ENCODE measurements around the gene NBEA. TPM values are rescaled to one million over a fixed set of nuclear protein-coding genes. Genes with fewer than 3 reads are reported as not detected.

Gene NBEA
- total and polyA plus RNA-seq, 2 experiments from 2014 or later = 9.1 to 29.1 TPM

GRCh38 chr13:35716729-35717128 is 774.7 kb downstream of the NBEA start:
- DNase-seq (ENCODE audit: low spot score) (no peak), ATAC-seq (no peak)
- Histone ChIP-seq H3K4me3 (no peak overlapping the region), H3K27ac (ENCODE audit: low read depth) (no peak overlapping the region), H3F3A (replicated peaks; ENCODE audit: low read depth) (no peaks in the 10 kb centered on the region), H3K4me1 (ENCODE audit: insufficient read depth) (no peaks in the 10 kb centered on the region), H3K36me3 (ENCODE audit: insufficient read depth) (no peaks in the 10 kb centered on the region), H3K79me2 (replicated peaks; ENCODE audit: insufficient read depth) (no peaks in the 10 kb centered on the region), H4K20me1 (replicated peaks; ENCODE audit: insufficient read depth) (no peaks in the 10 kb centered on the region), H3K9me2 (ENCODE audit: insufficient read depth) (0 out of 2 replicates have a peak, but pooled peaks cover 5% of the 10 kb centered on the region), H3K27me3 (ENCODE audit: insufficient read depth) (no peaks in the 10 kb centered on the region), H3K4me2 (no peak overlapping the region), H2AFZ (0 out of 2 replicates have a peak overlapping the region, but pooled peaks have one; percentile 13)
- Mint-ChIP-seq H3K4me3 (no peak overlapping the region), H3K9me3 (no peaks in the 10 kb centered on the region), H3K27ac (no peak overlapping the region), H3K27me3 (ENCODE audit: insufficient read depth, low read depth, poor library complexity) (peaks cover 4% of the 10 kb centered on the region), H3K4me1 (peaks cover 17% of the 10 kb centered on the region), H3K36me3 (ENCODE audit: low read depth) (no peaks in the 10 kb centered on the region)
- TF ChIP-seq CREB1 (CRISPR knock-in tag; IDR thresholded peaks at IDR 0.05; ENCODE audit: low read depth) (no peak), STAT1 (IDR thresholded peaks at IDR 0.05; ENCODE audit: unreplicated experiment) (no peak), EZH2 (IDR thresholded peaks at IDR 0.05; ENCODE audit: low read depth, unreplicated experiment) (no peak), POLR2AphosphoS5 (IDR thresholded peaks at IDR 0.05; ENCODE audit: low read depth) (no peak), NANOG (IDR thresholded peaks at IDR 0.05; ENCODE audit: borderline replicate concordance) (no peak)
- TF ChIP-seq, protein P1, sequence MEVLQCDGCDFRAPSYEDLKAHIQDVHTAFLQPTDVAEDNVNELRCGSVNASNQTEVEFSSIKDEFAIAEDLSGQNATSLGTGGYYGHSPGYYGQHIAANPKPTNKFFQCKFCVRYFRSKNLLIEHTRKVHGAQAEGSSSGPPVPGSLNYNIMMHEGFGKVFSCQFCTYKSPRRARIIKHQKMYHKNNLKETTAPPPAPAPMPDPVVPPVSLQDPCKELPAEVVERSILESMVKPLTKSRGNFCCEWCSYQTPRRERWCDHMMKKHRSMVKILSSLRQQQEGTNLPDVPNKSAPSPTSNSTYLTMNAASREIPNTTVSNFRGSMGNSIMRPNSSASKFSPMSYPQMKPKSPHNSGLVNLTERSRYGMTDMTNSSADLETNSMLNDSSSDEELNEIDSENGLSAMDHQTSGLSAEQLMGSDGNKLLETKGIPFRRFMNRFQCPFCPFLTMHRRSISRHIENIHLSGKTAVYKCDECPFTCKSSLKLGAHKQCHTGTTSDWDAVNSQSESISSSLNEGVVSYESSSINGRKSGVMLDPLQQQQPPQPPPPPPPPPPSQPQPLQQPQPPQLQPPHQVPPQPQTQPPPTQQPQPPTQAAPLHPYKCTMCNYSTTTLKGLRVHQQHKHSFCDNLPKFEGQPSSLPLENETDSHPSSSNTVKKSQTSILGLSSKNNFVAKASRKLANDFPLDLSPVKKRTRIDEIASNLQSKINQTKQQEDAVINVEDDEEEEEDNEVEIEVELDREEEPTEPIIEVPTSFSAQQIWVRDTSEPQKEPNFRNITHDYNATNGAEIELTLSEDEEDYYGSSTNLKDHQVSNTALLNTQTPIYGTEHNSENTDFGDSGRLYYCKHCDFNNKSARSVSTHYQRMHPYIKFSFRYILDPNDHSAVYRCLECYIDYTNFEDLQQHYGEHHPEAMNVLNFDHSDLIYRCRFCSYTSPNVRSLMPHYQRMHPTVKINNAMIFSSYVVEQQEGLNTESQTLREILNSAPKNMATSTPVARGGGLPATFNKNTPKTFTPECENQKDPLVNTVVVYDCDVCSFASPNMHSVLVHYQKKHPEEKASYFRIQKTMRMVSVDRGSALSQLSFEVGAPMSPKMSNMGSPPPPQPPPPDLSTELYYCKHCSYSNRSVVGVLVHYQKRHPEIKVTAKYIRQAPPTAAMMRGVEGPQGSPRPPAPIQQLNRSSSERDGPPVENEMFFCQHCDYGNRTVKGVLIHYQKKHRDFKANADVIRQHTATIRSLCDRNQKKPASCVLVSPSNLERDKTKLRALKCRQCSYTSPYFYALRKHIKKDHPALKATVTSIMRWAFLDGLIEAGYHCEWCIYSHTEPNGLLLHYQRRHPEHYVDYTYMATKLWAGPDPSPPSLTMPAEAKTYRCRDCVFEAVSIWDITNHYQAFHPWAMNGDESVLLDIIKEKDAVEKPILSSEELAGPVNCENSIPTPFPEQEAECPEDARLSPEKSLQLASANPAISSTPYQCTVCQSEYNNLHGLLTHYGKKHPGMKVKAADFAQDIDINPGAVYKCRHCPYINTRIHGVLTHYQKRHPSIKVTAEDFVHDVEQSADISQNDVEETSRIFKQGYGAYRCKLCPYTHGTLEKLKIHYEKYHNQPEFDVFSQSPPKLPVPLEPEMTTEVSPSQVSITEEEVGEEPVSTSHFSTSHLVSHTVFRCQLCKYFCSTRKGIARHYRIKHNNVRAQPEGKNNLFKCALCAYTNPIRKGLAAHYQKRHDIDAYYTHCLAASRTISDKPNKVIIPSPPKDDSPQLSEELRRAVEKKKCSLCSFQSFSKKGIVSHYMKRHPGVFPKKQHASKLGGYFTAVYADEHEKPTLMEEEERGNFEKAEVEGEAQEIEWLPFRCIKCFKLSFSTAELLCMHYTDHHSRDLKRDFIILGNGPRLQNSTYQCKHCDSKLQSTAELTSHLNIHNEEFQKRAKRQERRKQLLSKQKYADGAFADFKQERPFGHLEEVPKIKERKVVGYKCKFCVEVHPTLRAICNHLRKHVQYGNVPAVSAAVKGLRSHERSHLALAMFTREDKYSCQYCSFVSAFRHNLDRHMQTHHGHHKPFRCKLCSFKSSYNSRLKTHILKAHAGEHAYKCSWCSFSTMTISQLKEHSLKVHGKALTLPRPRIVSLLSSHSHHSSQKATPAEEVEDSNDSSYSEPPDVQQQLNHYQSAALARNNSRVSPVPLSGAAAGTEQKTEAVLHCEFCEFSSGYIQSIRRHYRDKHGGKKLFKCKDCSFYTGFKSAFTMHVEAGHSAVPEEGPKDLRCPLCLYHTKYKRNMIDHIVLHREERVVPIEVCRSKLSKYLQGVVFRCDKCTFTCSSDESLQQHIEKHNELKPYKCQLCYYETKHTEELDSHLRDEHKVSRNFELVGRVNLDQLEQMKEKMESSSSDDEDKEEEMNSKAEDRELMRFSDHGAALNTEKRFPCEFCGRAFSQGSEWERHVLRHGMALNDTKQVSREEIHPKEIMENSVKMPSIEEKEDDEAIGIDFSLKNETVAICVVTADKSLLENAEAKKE (CRISPR knock-in tag; IDR thresholded peaks at IDR 0.05) = no peak
- TF ChIP-seq, protein P2, sequence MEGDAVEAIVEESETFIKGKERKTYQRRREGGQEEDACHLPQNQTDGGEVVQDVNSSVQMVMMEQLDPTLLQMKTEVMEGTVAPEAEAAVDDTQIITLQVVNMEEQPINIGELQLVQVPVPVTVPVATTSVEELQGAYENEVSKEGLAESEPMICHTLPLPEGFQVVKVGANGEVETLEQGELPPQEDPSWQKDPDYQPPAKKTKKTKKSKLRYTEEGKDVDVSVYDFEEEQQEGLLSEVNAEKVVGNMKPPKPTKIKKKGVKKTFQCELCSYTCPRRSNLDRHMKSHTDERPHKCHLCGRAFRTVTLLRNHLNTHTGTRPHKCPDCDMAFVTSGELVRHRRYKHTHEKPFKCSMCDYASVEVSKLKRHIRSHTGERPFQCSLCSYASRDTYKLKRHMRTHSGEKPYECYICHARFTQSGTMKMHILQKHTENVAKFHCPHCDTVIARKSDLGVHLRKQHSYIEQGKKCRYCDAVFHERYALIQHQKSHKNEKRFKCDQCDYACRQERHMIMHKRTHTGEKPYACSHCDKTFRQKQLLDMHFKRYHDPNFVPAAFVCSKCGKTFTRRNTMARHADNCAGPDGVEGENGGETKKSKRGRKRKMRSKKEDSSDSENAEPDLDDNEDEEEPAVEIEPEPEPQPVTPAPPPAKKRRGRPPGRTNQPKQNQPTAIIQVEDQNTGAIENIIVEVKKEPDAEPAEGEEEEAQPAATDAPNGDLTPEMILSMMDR (conservative IDR thresholded peaks at IDR 0.05; ENCODE audit: low read depth in 2 of 2) = no peak

All from GM23338 (cell line).